ENCODE measurements around the gene GNAT1. TPM values are rescaled to one million over a fixed set of nuclear protein-coding genes. Genes with fewer than 3 reads are reported as not detected.
A peak's percentile ranks its signal among the peaks of the same experiment; 100 is the strongest.

The GNAT1 gene
- total RNA-seq, 2 donors from 2014 or later = not detected

- H3K27ac ChIP-seq = peak overlapping the region; percentile 12 to 24
- peaks cover 22% of the 10 kb centered on the region for H3K4me1 ChIP-seq (replicated peaks)
- no peak for DNase-seq (ENCODE audit: low spot score)
These were observed 19.7 kb upstream of the GNAT1 start for GRCh38 chr3:50171540-50172301.

GRCh38 chr3:50172626-50173220, 18.7 kb upstream of the GNAT1 start:
- H3K9me3 ChIP-seq = no peaks in the 10 kb centered on the region
- H3K27me3 ChIP-seq (replicated peaks; ENCODE audit: insufficient read depth) = no peaks in the 10 kb centered on the region
- no peaks in the 10 kb centered on the region for H3K36me3 ChIP-seq
- 73% methylated on average over 8 of the region's 8 CpGs for WGBS
- TF ChIP-seq POLR2AphosphoS5 (IDR thresholded peaks at IDR 0.05) (no peak), CTCF (IDR thresholded peaks at IDR 0.05) (no peak), POLR2A (IDR thresholded peaks at IDR 0.05) (no peak)
- no peak overlapping the region for H3K27ac ChIP-seq
- intact Hi-C loops (cut with DNase I) = no loop called here
- H3K4me3 ChIP-seq = no peak overlapping the region
- no peak for DNase-seq (ENCODE audit: low spot score)
- H3K4me1 ChIP-seq (replicated peaks) = peaks cover 12% of the 10 kb centered on the region

More at GRCh38 chr3:50171540-50172301, 19.7 kb upstream of the GNAT1 start:
- no peak overlapping the region for H3K4me3 ChIP-seq
- no peaks in the 10 kb centered on the region for H3K9me3 ChIP-seq
- no peaks in the 10 kb centered on the region for H3K27me3 ChIP-seq (replicated peaks; ENCODE audit: insufficient read depth)
- H3K36me3 ChIP-seq = no peaks in the 10 kb centered on the region
- WGBS = 57% methylated on average over 21 of the region's 21 CpGs
- TF ChIP-seq CTCF (IDR thresholded peaks at IDR 0.05) (no peak), POLR2A (IDR thresholded peaks at IDR 0.05) (no peak)
- intact Hi-C loops (cut with DNase I) = no loop called here

- intact Hi-C loops (cut with DNase I) = no loop called here
- peaks cover 10% of the 10 kb centered on the region for H3K4me1 ChIP-seq (replicated peaks)
- no peak for DNase-seq (ENCODE audit: low spot score)
- no peak overlapping the region for H3K27ac ChIP-seq
- TF ChIP-seq CTCF (IDR thresholded peaks at IDR 0.05) (no peak), POLR2A (IDR thresholded peaks at IDR 0.05) (no peak), POLR2AphosphoS5 (IDR thresholded peaks at IDR 0.05) (no peak)
- no peaks in the 10 kb centered on the region for H3K9me3 ChIP-seq
- WGBS = 85% methylated on average over 28 of the region's 29 CpGs
- no peak overlapping the region for H3K4me3 ChIP-seq
- no peaks in the 10 kb centered on the region for H3K27me3 ChIP-seq (replicated peaks; ENCODE audit: insufficient read depth)
- no peaks in the 10 kb centered on the region for H3K36me3 ChIP-seq
These were observed 17.5 kb upstream of the GNAT1 start for GRCh38 chr3:50173685-50174516.

GRCh38 chr3:50174517-50174895, 16.9 kb upstream of the GNAT1 start:
- peaks cover 8% of the 10 kb centered on the region for H3K4me1 ChIP-seq (replicated peaks)

More at GRCh38 chr3:50174517-50174895, 16.9 kb upstream of the GNAT1 start:
- intact Hi-C loops (cut with DNase I) = no loop called here
- Histone ChIP-seq H3K4me3 (no peak overlapping the region), H3K27me3 (replicated peaks; ENCODE audit: insufficient read depth) (no peaks in the 10 kb centered on the region), H3K36me3 (no peaks in the 10 kb centered on the region), H3K27ac (no peak overlapping the region), H3K9me3 (no peaks in the 10 kb centered on the region)
- 86% methylated on average over 7 of the region's 7 CpGs for WGBS
- TF ChIP-seq POLR2AphosphoS5 (IDR thresholded peaks at IDR 0.05) (no peak), CTCF (IDR thresholded peaks at IDR 0.05) (no peak), POLR2A (IDR thresholded peaks at IDR 0.05) (no peak)
- DNase-seq (ENCODE audit: low spot score) = no peak
